Transverse colon (tissue), 4 donors: ENCODE results near the gene CCL3.

ENCODE experiments used
- CTCF ChIP-seq, 5 experiments: fragments of 200-600 bp in 3 of 5; fragments of 450-650 bp in 2 of 5; sonication (generic) in 3 of 5; IDR thresholded peaks; 1 replicate in 2 of 5; 2 replicates in 3 of 5; pipeline ENCODE4 v1.5.1; 2016 to 2017; ENCODE audit warnings: antibody characterized with exemption in 5 of 5, inconsistent platforms in 3 of 5, mild to moderate bottlenecking in 2 of 5, moderate library complexity in 1 of 5
- EP300 ChIP-seq: sonication (generic); formaldehyde crosslinking; IDR thresholded peaks from one replicate; pipeline ENCODE4 v1.6.1; 2017; ENCODE audit warnings: antibody characterized with exemption, low read depth
- POLR2A ChIP-seq: fragments of 450-650 bp; IDR thresholded peaks from one replicate; pipeline ENCODE4 v1.6.1; 2016; ENCODE audit warnings: antibody characterized with exemption, mild to moderate bottlenecking, moderate library complexity
- POLR2AphosphoS5 ChIP-seq, 3 donors: sonication (generic); formaldehyde crosslinking; IDR thresholded peaks; one replicate each; pipeline ENCODE4 v1.6.1; 2016; ENCODE audit warnings: antibody characterized with exemption in 3 of 3

- no peak for TF ChIP-seq CTCF (IDR thresholded peaks at IDR 0.05)
- TF ChIP-seq POLR2A = no peak
- no peak for TF ChIP-seq POLR2AphosphoS5 (IDR thresholded peaks at IDR 0.05)
- no peak for TF ChIP-seq EP300
Measured at GRCh38 chr17:36071751-36072150, 18.2 kb downstream of the CCL3 start.
